ENCODE data around the gene MRM2.

MRM2 gene

DNA sequence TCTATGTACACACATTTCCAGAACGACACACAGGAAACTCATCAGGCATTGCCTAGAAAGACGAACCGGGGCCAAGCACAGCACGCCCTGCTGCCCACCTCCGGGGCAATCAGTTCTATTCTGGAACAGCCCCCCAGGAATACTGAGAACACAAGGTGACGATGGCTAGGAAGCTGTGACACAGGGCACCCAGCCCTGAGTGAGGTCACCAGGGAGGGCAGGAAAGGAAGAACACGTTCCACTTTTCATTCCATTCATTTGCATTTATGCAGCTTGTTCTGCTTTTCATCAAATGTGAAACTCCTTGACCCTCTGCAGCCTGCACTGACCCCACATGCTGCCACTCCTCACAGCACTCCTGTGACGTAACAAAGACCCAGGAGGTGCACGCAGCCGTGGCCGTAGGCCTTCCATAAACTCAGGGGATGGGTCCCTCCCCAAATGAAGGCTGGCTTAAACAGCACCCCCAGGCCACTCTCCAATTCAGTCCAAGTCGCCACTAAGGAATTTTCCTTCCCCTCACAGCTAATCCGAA is 38.2 kb downstream of the MRM2 start:
- Histone ChIP-seq H3K36me3 (peaks cover 71% of the 10 kb centered on the region), H3K4me1 (ENCODE audit: control insufficient read depth in 1 of 2, insufficient read depth in 1 of 2, low read depth in 1 of 2, low read length in 1 of 2) (no peaks in the 10 kb centered on the region)

DNA sequence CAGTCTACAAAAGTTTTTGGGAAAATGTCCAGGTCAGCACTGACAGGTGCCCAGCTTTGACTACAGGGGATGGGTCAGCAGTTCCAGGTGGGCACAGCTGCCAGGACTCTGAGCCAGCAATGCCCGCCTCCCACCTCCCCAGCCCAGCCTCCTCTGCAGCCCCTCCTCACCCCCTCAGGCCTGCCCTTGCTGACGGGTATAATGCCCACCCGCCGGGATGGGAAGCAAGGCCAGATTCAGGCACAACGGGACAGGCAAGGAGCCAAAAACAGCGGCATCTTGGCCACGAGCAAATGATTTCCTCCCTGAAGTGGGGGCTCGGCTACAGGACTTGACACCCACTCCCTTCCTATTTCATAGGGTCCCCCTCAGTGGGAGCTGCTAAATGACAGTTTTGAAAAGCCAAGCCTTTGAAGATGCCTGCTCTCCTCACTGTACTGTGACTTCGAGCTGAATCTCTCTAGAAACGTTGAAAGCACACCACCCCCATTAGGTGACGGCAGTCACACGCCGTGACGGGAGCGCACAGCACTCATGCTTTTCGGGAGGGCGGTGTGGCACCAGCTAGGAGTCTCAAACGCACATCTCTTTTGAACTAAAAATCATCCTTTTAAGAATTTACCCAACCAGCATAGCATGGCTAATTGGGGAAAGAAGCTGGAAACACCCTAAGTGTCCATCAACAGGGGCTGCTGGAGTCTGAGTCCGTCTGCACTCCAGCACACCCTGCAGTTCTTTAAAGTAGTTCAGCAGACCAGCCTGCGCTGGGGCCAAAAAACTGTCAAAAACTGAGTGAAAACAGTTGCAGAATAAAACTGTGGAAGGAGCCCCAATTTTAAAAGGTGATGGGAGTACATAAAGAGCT is 38.9 kb downstream of the MRM2 start:
- H3K4me1 ChIP-seq (ENCODE audit: control insufficient read depth in 1 of 2, insufficient read depth in 1 of 2, low read depth in 1 of 2, low read length in 1 of 2): no peaks in the 10 kb centered on the region
- TF ChIP-seq, protein P1, sequence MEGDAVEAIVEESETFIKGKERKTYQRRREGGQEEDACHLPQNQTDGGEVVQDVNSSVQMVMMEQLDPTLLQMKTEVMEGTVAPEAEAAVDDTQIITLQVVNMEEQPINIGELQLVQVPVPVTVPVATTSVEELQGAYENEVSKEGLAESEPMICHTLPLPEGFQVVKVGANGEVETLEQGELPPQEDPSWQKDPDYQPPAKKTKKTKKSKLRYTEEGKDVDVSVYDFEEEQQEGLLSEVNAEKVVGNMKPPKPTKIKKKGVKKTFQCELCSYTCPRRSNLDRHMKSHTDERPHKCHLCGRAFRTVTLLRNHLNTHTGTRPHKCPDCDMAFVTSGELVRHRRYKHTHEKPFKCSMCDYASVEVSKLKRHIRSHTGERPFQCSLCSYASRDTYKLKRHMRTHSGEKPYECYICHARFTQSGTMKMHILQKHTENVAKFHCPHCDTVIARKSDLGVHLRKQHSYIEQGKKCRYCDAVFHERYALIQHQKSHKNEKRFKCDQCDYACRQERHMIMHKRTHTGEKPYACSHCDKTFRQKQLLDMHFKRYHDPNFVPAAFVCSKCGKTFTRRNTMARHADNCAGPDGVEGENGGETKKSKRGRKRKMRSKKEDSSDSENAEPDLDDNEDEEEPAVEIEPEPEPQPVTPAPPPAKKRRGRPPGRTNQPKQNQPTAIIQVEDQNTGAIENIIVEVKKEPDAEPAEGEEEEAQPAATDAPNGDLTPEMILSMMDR (IDR thresholded peaks at IDR 0.05): no peak
- no peak overlapping the region for H3K4me3 ChIP-seq (ENCODE audit: low read depth in 1 of 2, low read length in 1 of 2)
- peaks cover 71% of the 10 kb centered on the region for H3K36me3 ChIP-seq
- no peak overlapping the region for H3K27ac ChIP-seq
- H3K9me3 ChIP-seq: no peaks in the 10 kb centered on the region
- no peaks in the 10 kb centered on the region for H3K27me3 ChIP-seq

More for the DNA sequence above, 38.2 kb downstream of the MRM2 start:
- TF ChIP-seq, protein P1 (IDR thresholded peaks at IDR 0.05): no peak
- Histone ChIP-seq H3K9me3 (no peaks in the 10 kb centered on the region), H3K27ac (no peak overlapping the region), H3K27me3 (no peaks in the 10 kb centered on the region), H3K4me3 (ENCODE audit: low read depth in 1 of 2, low read length in 1 of 2) (no peak overlapping the region)

DNA sequence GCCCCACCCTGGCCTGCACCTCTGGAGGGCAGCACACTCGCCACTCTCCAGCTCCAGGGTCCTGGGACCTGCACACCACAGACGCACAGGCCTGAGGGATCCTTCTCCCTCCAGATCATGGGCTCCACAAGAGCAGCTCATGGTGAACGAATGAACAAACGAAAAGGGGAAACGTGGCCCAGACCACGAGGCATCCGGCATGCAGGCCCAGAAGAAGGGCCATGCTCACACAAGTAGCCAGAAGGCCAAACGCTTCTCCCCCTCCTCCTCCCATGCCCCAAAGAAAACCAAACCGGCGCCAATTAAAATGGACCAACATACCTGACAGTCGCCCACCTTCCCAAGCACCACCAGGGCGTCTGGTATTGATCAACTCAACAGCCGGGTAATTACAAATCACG is 39.6 kb downstream of the MRM2 start:
- no peak overlapping the region for H3K4me3 ChIP-seq (ENCODE audit: low read depth in 1 of 2, low read length in 1 of 2)
- TF ChIP-seq, protein P1 (IDR thresholded peaks at IDR 0.05): no peak
- peaks cover 63% of the 10 kb centered on the region for H3K36me3 ChIP-seq
- H3K4me1 ChIP-seq (ENCODE audit: control insufficient read depth in 1 of 2, insufficient read depth in 1 of 2, low read depth in 1 of 2, low read length in 1 of 2): no peaks in the 10 kb centered on the region
- no peak overlapping the region for H3K27ac ChIP-seq
- H3K9me3 ChIP-seq: no peaks in the 10 kb centered on the region
- no peaks in the 10 kb centered on the region for H3K27me3 ChIP-seq

DNA sequence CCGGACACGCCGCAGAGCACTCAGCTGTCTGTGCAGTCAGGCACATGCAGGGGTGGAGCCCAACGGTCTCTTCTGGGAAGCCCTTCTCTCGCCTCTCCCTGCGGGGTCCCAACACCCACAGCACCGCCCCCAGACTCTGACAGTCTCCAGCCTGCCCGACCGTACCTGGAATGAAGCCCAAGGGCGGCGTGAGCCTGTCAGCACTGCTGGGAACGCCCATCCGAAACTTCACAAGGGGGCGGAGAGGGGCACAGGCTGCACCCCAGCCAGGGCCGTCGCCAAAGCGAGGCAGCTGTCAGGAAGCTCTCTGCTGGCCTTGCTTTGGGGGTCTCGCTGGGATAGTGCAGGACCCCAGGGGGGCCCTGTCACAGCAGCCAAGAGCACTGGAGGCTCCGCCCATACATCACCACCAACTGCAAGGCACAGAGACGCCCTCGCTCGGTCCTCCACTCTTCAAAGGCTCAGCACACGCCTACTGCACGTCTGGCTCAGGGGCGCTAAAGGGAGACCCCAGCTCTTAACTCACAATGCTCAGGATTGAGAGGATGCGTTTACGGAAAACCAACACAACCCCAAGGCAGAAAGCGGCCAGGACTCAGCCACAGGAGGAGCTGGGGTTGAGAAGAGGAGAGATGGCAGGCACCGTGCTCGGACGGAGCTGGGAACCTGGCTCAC is 40.2 kb downstream of the MRM2 start:
- no peak overlapping the region for H3K4me3 ChIP-seq (ENCODE audit: low read depth in 1 of 2, low read length in 1 of 2)
- H3K27ac ChIP-seq: no peak overlapping the region
- no peaks in the 10 kb centered on the region for H3K27me3 ChIP-seq
- no peaks in the 10 kb centered on the region for H3K4me1 ChIP-seq (ENCODE audit: control insufficient read depth in 1 of 2, insufficient read depth in 1 of 2, low read depth in 1 of 2, low read length in 1 of 2)
- peaks cover 63% of the 10 kb centered on the region for H3K36me3 ChIP-seq
- TF ChIP-seq, protein P1 (IDR thresholded peaks at IDR 0.05): no peak
- H3K9me3 ChIP-seq: no peaks in the 10 kb centered on the region

DNA sequence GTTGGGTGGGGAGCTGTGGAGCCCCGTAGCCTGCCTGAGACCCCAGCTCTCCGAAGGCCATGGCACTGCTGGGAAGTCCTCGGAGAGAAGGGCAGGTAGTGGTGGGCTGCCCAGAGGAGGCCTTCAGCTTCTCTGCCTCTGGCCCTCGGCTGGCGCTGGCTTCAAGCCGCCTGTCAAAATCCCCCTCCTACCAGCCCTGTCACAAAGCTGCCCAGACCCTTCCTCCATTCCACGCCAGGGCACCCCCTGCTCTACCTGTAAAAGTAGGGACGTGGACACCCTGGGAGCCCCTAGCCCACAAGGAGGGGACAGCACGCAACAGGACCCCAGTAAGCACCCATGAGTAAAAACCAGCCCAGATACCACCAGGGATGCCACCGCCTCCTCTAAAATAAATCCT is 40.9 kb downstream of the MRM2 start:
- Histone ChIP-seq H3K27me3 (no peaks in the 10 kb centered on the region), H3K4me1 (ENCODE audit: control insufficient read depth in 1 of 2, insufficient read depth in 1 of 2, low read depth in 1 of 2, low read length in 1 of 2) (no peaks in the 10 kb centered on the region), H3K27ac (no peak overlapping the region), H3K36me3 (peaks cover 67% of the 10 kb centered on the region), H3K4me3 (ENCODE audit: low read depth in 1 of 2, low read length in 1 of 2) (no peak overlapping the region), H3K9me3 (no peaks in the 10 kb centered on the region)
- TF ChIP-seq, protein P1 (IDR thresholded peaks at IDR 0.05): no peak
